Astrocyte of the spinal cord (primary cell): ENCODE results near the gene OR52B6.
A peak's percentile ranks its signal among the peaks of the same experiment; 100 is the strongest.

Experiments used
- DNase-seq: peaks from one replicate; pipeline ENCODE4 v3.0.0; 2011; ENCODE audit warnings: low read depth, low spot score
- H3K4me3 ChIP-seq: 2 replicates; pipeline ENCODE4 v1.5.1; 2011; ENCODE audit warnings: low read depth, mild to moderate bottlenecking, low read length, moderate library complexity
- in situ Hi-C: cut with HindIII; loops from 2 replicates; pipeline ENCODE4 v1.10.0; 2017; ENCODE audit warnings: low sequenced_read_pairs
- TF ChIP-seq, protein P1 (sequence below): IDR thresholded peaks from 2 replicates; pipeline ENCODE4 v1.5.1; 2012; ENCODE audit warnings: low read depth, mild to moderate bottlenecking, low read length, inconsistent platforms

OR52B6 gene

DNA sequence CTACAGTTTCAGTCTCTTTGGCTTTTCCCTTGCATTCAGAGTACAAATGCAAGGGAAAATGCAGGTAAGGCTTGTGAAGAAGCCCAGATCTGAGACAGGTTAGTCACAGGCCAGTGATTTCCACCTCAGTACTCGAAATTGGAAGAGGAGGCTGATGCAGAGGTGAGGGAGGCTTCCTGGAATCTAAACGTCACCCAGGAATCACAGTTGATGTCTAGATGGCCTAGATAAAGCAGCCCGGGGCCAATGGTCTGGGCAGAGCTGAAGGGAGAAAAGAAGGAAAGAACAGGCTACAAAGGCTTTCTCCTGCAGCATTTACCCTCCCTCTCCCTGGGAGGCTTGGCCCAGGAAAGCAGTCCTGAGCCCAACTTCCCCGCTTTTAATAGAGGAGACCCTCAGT is 24.2 kb downstream of the OR52B6 start:
- no peak overlapping the region for H3K4me3 ChIP-seq
- in situ Hi-C loops = no loop called here
- TF ChIP-seq, protein P1, sequence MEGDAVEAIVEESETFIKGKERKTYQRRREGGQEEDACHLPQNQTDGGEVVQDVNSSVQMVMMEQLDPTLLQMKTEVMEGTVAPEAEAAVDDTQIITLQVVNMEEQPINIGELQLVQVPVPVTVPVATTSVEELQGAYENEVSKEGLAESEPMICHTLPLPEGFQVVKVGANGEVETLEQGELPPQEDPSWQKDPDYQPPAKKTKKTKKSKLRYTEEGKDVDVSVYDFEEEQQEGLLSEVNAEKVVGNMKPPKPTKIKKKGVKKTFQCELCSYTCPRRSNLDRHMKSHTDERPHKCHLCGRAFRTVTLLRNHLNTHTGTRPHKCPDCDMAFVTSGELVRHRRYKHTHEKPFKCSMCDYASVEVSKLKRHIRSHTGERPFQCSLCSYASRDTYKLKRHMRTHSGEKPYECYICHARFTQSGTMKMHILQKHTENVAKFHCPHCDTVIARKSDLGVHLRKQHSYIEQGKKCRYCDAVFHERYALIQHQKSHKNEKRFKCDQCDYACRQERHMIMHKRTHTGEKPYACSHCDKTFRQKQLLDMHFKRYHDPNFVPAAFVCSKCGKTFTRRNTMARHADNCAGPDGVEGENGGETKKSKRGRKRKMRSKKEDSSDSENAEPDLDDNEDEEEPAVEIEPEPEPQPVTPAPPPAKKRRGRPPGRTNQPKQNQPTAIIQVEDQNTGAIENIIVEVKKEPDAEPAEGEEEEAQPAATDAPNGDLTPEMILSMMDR = no peak
- DNase-seq = no peak

DNA sequence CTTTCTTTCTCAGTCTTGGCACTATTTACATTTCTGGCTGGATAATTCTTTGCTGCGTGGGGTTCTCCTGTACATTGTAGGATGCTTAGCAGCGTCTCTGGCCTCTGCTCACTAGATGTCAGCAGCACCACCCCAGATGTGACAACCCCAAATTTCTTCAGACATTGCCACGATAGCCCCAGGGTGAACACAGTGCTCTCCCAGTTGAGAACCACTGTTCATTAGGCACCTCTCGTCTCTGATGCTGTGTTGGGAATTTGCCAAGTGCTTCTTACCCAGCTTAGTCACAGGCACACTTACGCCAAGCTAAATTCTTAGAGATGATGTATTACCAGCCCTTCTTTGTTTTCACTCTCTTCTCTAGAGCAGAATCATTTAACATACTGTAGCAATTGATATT is 25.2 kb downstream of the OR52B6 start:
- no peak overlapping the region for H3K4me3 ChIP-seq
- TF ChIP-seq, protein P1 = peak; percentile 20
- peak; percentile 83 for DNase-seq
- in situ Hi-C loops = no loop called here

DNA sequence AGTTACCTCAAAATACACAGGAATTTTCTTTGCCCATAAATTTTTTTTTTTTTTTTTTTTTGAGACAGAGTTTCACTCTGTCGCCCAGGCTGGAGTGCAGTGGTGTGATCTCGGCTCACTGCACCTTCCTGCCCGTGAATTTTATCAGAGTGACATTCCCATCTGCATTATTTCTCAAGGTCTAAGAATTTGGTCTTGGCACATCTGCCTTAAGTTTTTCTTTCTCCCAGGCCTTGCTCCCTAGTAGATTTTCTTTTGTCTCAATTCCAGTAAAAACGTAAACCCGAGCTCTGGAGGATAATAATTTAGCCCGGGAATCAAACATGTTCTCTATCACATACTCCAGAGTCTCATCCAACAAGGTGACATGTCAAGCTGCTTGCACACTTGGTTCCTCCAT is 28.1 kb downstream of the OR52B6 start:
- in situ Hi-C loops = no loop called here
- no peak for DNase-seq
- H3K4me3 ChIP-seq = no peak overlapping the region
- TF ChIP-seq, protein P1 = no peak

DNA sequence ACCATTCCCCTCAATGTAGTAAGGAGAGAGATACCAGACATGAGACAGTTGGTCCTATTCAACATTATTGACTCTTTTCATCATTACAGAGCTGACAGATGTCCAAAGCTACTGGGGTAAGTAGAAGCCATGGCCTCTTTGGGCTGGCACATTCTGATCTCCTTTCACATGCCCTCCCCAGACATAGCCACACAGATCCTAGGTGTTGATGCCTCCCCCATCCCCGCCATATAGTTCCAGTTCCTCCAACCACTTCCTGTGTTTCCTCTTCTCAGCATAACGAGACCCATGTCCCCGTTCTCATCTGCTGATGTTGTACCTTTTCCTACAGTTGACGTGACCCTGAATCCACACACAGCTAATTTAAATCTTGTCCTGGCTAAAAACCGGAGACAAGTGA is 29.8 kb downstream of the OR52B6 start:
- TF ChIP-seq, protein P1 = no peak
- DNase-seq = no peak
- in situ Hi-C loops = no loop called here
- no peak overlapping the region for H3K4me3 ChIP-seq

DNA sequence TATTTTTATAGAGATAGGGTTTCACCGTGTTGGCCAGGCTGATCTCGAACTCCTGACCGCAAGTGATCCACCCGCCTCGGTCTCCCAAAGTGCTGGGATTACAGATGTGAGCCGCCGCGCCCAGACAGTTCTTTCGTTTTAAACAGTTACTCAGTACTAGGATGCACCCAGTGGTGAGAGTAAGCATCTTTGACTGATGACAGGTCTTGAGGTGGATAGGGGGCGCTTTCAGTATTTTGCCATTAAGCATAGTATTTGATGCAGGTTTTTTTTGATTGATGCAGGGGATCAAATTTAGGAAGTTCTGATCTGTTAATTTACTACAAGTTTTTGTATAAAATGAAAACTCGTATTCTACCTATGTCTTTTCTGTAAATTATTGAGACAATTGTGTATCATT is 30.9 kb downstream of the OR52B6 start:
- no peak for DNase-seq
- in situ Hi-C loops = no loop called here
- TF ChIP-seq, protein P1 = no peak
- no peak overlapping the region for H3K4me3 ChIP-seq

DNA sequence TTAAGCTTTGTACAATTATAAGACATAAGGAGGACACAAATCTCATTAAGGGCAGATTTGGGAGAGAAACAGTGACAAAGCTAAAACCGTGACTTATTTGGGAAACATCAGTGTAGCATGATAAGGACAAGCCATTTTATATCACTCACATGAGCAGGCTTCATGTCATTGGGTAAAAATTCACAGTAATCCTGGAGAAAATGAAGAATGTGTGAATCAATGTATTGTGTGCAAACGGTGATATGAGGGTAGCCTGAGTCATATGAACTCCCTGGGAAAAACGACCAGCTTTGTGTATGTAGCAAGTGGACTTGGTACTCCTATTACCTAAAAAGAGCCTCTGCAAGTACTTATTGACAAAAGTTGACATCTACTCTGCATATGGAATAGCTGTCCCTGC is 38.1 kb downstream of the OR52B6 start:
- DNase-seq = peak; percentile 64
- TF ChIP-seq, protein P1 = no peak
- H3K4me3 ChIP-seq = no peak overlapping the region
- in situ Hi-C loops = no loop called here
